ENCODE results near the gene C1orf56. TPM values are rescaled to one million over a fixed set of nuclear protein-coding genes. Genes with fewer than 3 reads are reported as not detected.

Gene C1orf56
- polyA plus RNA-seq, 1 donor from 2014 or later: 0.87 TPM

- peaks cover 89% of the 10 kb centered on the region for H3K79me2 ChIP-seq (replicated peaks; ENCODE audit: insufficient read depth, low read length)
- peaks cover 10% of the 10 kb centered on the region for H3K36me3 ChIP-seq (ENCODE audit: insufficient read depth, low read length)
- H3F3A ChIP-seq (ENCODE audit: insufficient read depth, low read length, poor library complexity, severe bottlenecking): peaks cover 10% of the 10 kb centered on the region
- no peaks in the 10 kb centered on the region for H3K27me3 ChIP-seq (ENCODE audit: insufficient read depth, low read depth, low read length)
- no peak overlapping the region for H3K9ac ChIP-seq (ENCODE audit: low read length)
- peak overlapping the region; percentile 99 for H3K27ac ChIP-seq (ENCODE audit: low read length)
- H4K20me1 ChIP-seq (ENCODE audit: insufficient read depth): no peaks in the 10 kb centered on the region
- no peaks in the 10 kb centered on the region for H3K9me2 ChIP-seq (ENCODE audit: insufficient read depth, low read length)
- H3K4me3 ChIP-seq (ENCODE audit: low read length): peak overlapping the region; percentile 69
- H3K4me2 ChIP-seq (ENCODE audit: low read length): peak overlapping the region; percentile 86
- no peaks in the 10 kb centered on the region for H3K9me3 ChIP-seq (ENCODE audit: low read length)
- TF ChIP-seq RAD21 (conservative IDR thresholded peaks at IDR 0.05) (no peak), POLR2AphosphoS5 (IDR thresholded peaks at IDR 0.05) (no peak), CTCF (IDR thresholded peaks at IDR 0.05; ENCODE audit: poor library complexity, severe bottlenecking) (no peak), EZH2 (IDR thresholded peaks at IDR 0.05; ENCODE audit: borderline replicate concordance, insufficient read depth, low read length, poor library complexity, severe bottlenecking) (no peak), TAF1 (IDR thresholded peaks at IDR 0.05; ENCODE audit: low read depth) (no peak), MXI1 (conservative IDR thresholded peaks at IDR 0.05; ENCODE audit: poor library complexity, severe bottlenecking) (no peak), SMC3 (conservative IDR thresholded peaks at IDR 0.05; ENCODE audit: poor library complexity) (no peak), REST (IDR thresholded peaks at IDR 0.05; ENCODE audit: borderline replicate concordance) (no peak), EP300 (conservative IDR thresholded peaks at IDR 0.05; ENCODE audit: poor library complexity, severe bottlenecking) (no peak)
- no peak overlapping the region for H2AFZ ChIP-seq (ENCODE audit: low read depth, low read length)
Observed at GRCh38 chr1:151062741-151063371, 15.3 kb downstream of the C1orf56 start.

GRCh38 chr1:151065089-151065645, 17.6 kb downstream of the C1orf56 start:
- peak overlapping the region; percentile 77 for H3K4me2 ChIP-seq (ENCODE audit: low read length)
- H3K36me3 ChIP-seq (ENCODE audit: insufficient read depth, low read length): peaks cover 10% of the 10 kb centered on the region

More at GRCh38 chr1:151065089-151065645, 17.6 kb downstream of the C1orf56 start:
- Histone ChIP-seq H3K27me3 (ENCODE audit: insufficient read depth, low read depth, low read length) (no peaks in the 10 kb centered on the region), H3K9ac (ENCODE audit: low read length) (peak overlapping the region; percentile 34), H2AFZ (ENCODE audit: low read depth, low read length) (no peak overlapping the region), H3K9me2 (ENCODE audit: insufficient read depth, low read length) (no peaks in the 10 kb centered on the region), H3K79me2 (replicated peaks; ENCODE audit: insufficient read depth, low read length) (peaks cover 88% of the 10 kb centered on the region), H4K20me1 (ENCODE audit: insufficient read depth) (no peaks in the 10 kb centered on the region), H3K4me3 (ENCODE audit: low read length) (peak overlapping the region; percentile 64), H3K27ac (ENCODE audit: low read length) (no peak overlapping the region), H3K9me3 (ENCODE audit: low read length) (no peaks in the 10 kb centered on the region), H3F3A (ENCODE audit: insufficient read depth, low read length, poor library complexity, severe bottlenecking) (peaks cover 10% of the 10 kb centered on the region)
- TF ChIP-seq RAD21 (conservative IDR thresholded peaks at IDR 0.05): no peak
- TF ChIP-seq MXI1 (conservative IDR thresholded peaks at IDR 0.05; ENCODE audit: poor library complexity, severe bottlenecking): no peak
- no peak for TF ChIP-seq CTCF (IDR thresholded peaks at IDR 0.05; ENCODE audit: poor library complexity, severe bottlenecking)
- no peak for TF ChIP-seq REST (IDR thresholded peaks at IDR 0.05; ENCODE audit: borderline replicate concordance)
- no peak for TF ChIP-seq SMC3 (conservative IDR thresholded peaks at IDR 0.05; ENCODE audit: poor library complexity)
